CD1c-positive myeloid dendritic cell (primary cell): ENCODE results near the gene DCST2.
A peak's percentile ranks its signal among the peaks of the same experiment; 100 is the strongest.

Source experiments
- DNase-seq: peaks from one replicate; pipeline ENCODE4 v3.0.0-alpha.2; 2016; ENCODE audit errors: extremely low spot score

DCST2 gene

DNA sequence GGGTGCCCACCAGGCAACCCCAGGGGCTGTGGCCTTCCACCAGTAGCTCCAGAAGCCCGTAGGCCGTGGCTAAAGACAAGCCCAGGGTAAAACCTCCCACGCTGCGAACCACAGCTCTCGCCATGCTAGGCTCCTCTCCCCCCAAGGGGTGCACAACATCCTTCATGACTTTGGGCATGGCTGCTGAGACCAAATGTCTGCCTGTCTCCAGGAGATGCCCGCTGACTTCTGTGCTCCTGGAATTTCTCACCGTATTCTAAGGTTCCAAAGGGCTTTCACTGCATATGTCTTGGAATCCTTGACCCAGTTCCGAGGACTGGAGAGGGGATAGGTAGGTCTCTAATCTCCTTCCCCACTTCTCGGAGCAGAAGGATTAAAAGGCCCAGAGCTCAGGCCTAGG is at the start of gene DCST2, which contains the start of gene DCST1:
Gene DCST2 (minus strand): TSS at position 258 of the 400 bp plus-strand sequence. CDS start 80 bp downstream, at position 178.
Gene DCST1 (plus strand): TSS at position 301 of the 400 bp plus-strand sequence. CDS start 213 bp downstream, outside the sequence.
- no peak for DNase-seq

- DNase-seq = no peak
These were observed 49.5 kb upstream of the DCST2 start for GRCh38 chr1:155083052-155083541.

GRCh38 chr1:155082301-155083051 is 48.9 kb upstream of the DCST2 start:
- peak; percentile 10 for DNase-seq

DNA sequence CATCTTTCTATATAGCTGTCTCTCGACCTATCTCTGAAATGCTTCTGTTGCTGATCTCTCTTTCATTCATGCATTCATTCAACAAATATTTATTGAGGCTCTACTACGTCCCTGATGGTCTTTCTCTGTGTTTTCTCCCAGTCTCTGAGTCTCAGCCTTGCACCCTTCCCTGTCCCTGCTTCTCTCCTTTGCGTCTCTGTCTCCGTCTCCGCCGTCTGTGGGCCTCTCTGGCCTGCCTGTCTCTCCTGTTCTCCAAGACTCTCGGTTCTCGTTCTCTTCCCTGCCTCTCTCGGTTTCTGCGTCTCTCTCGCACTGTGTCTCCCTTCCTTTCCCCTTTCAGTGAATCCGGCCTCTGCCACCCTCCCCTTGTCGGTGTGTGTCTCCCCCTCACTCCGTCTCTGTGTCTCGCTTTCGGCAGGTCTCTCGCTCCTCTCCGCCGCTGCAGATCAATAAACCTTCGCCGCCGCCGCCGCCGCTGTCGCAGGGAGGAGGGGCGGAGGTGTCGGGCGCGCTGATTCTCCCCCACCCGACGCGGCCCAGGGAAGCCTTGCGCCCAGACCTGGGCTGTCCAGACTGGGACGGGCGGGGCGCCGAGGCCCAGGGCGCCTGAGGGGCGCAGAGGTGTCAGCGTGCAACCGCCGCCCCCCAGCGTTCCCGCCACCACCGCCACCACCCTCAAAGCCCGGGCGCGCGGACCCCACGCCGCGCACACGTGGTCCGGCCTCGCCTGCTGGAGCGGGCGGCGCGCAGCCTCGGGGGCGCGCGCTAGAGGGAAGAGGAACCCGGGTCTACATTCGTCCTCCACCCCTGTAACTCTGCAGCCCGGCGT is 48.1 kb upstream of the DCST2 start:
- DNase-seq = peak; percentile 46

DNA sequence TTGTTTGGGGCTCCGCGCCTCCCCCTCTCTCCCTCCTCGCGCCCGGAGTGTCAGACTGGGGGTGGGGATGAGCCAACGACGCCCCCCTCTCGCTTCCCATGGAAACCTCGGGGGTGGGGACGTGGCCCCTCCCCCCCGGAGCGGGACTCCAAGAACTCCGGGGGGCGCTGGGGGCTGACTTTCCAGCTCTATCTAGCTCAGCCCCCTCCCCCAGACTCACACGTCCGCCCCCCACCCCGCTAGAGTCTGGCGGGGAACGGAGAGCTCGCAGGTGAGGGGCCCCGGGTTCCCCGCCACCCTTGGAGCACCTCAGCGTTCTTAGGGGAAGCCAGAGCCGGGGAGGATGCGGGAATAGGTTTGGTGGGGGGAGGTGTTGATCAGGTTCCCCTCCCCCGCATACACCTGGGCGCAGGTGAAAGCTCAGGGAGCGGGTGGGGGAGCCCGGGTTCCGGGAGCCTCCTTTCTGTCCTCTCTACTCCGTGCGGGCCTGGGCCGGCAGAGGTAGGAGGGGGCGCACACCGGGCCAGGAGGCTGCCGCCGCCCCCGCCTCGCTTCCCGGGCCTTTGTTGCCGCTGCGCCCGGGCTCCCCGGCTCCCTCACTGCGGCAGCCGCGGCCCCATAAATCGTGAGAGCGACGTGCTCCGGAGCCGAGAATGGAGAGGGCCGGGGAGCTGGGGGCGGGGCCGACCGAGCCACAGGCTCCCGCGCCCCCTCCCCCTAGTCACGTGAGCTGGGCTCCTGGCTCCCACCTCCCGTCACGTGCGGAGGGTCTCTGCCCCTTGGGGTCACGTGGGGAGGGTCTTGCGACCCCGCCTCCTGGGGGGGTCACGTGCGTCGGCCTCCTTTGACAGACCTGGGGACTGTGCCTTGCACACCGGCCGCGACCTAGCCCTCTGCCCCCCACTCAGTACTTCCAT is 47.0 kb upstream of the DCST2 start:
- DNase-seq = peak; percentile 15

DNA sequence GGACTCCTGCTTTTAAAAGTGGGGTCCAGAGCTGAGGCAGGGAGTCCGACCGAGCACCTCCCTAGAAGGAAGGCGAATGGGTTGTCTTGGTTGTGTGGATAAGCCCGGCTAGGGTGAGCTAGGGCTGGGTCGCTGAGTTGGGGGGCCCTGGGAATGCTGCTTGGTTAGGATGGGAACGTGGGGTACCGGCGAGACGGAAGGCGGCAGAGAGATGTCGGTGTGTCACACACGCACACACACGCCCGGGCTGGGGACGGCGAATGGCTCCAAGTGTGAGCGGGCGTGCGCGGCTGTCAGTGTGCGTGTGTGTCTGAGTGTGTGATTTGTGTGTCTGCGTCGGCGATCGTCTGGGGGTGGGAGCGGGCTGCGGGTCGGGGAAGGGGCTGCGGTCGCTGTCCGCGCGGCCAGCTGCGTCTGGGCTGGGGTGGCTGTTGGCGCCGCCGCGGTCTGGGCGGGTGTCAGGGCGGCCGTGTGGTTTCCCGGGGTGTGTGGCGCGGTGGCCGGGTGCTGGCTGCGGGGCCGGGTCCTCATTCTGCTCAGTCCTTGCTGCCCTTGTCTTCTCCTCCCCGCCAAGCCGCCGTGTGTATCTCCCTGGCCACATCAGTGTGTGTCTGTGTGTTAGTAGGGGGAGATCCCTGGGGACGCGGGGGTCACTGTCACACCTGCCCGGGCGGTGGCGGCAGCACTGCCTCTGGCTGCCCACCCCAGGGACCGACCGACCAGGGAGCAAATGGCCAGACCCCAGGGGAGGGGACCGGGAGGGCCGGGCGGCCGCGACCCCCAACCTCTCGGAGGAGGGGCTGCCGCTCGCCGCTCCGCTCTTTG is 46.1 kb upstream of the DCST2 start:
- DNase-seq = peak; percentile 23

DNA sequence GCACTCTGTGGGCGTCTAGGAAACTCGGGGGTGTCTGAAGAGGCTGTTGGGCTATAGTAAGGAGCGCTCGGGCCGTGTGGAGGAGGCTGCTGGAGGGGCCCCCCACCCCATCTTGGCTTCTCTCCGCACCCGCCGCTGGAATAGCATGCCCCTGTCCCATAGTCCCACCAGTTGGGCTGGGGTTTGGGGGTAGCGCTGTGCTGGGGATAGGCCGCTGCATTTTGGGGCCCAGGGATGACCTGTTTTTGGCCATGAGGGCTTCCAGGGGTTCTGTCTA is 45.6 kb upstream of the DCST2 start:
- no peak for DNase-seq

DNA sequence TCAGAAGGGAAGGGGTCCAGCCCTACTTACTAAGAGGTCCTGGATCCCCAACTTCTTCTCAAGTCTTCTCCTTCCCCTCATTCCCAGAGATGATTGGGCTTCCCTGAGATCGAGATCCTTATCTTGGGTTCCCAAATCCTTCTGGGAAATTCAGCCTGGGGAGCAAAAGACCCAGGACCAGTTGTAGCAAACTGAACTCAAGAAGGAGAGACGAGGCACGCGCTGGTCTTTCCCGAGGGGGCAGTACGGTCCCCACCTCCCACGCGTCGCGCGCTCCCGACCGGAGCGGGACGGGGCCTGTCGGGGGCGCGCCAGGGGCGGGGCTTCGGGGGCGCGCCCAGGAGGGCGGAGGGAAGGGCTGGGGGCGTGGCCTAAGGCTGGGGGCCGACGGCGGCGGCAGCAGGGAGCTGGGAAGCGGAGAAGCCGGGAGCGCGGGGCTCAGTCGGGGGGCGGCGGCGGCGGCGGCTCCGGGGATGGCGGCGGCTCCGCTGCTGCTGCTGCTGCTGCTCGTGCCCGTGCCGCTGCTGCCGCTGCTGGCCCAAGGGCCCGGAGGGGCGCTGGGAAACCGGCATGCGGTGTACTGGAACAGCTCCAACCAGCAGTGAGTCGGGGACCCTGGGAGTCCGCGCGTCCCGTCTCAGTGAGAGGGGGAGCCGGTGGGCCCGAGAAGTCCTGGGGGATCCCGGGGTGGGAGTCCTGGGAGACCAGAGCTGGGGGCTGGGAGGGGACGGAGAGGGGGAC is 45.1 kb upstream of the DCST2 start, which contains the start of gene EFNA3:
Gene EFNA3 (plus strand): TSS at position 369 of the 741 bp plus-strand sequence. CDS start 105 bp downstream, at position 474.
- peak; percentile 80 for DNase-seq

DNA sequence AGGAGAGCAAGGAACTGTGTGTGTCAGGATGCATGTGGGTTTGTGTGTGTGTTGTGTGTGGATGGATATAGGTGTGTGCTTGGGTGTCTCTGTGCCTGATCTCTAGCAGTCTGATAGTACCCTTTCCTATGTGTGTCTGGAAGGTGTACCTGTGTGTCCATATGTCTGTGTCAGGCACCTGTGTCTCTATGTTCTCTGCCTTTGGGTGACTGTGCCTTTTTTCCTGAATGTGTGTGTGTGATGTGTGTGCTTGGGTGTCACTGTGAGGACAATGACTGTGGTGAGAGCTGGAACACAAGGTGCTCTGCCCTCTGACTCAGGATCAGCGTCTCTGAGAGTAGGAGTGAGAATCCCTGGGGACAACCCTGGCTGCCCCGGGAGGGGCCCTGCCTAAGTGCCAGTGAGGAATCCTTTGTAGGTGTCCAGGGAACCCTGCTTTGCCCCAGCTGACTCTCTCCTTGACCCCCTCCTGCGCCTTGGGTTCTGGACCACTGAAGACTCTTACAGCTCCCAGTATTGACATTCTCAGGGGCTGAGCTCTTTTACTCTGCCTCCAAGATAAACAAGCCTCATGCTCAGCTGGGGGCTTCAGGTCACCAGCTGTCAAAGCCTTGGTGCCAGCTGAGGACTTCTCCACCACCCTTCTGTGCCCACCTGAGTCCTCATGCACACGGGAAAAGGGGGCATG is 44.3 kb upstream of the DCST2 start:
- DNase-seq = no peak

- DNase-seq = no peak
These were observed 43.8 kb upstream of the DCST2 start for GRCh38 chr1:155077346-155077745.

- DNase-seq = no peak
These were observed 42.8 kb upstream of the DCST2 start for GRCh38 chr1:155076371-155076770.

DNA sequence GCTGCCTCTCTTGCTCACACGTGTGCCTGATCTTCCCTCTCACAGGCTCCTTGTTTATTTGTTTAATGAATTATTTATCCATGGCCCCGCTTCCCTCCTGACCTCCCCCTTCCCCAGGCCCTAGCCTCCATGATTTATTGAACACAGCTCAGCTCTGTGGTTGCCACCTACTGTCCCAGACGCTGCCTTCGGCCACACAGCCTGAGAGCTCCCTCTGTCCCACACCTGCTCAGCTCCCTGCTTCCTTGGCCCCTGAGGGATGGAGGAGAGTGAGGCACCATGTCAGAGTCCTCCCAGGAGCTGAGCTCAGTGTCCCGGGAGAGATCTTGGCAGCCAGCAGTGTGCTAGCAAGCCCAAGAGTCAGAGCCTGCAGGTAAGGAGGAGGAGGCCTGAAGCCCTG is 42.0 kb upstream of the DCST2 start:
- DNase-seq = no peak

GRCh38 chr1:155073377-155074242 is 40.0 kb upstream of the DCST2 start:
- no peak for DNase-seq

DNA sequence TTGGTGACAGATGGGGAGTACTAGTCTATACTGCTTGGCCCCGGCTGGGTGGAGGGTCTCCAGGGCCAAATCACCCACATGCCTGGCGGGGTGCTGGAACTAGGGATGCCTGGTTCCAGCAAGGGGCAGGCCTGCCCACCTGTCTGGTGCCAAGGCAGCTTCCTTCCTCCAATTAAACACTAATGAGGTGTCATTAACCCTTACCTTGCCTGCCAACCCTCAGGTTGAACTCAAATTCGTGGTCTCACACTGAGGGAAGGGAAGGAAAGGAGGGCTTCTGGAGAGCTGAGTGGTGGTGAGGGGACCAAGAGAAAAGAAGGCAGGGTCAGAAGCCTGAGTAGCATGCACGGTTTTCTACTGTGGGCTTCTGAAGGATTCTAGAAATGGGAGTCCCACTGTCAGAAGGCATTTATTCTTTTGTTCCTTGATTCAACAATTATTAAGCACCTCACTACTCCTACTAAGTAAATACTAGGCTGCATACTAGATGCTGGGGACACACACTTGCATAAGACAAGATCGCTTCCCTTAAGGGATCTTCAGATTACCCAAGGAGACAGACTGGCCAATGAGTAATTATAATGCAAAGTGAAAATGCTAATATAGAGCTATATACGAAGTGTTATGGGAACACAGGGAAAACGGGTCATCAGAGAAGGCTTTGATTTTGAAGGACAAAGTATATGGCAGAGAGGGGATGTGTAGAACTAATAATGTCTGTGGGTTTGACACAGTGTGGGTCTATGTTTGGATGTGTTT is 39.1 kb upstream of the DCST2 start:
- no peak for DNase-seq

DNA sequence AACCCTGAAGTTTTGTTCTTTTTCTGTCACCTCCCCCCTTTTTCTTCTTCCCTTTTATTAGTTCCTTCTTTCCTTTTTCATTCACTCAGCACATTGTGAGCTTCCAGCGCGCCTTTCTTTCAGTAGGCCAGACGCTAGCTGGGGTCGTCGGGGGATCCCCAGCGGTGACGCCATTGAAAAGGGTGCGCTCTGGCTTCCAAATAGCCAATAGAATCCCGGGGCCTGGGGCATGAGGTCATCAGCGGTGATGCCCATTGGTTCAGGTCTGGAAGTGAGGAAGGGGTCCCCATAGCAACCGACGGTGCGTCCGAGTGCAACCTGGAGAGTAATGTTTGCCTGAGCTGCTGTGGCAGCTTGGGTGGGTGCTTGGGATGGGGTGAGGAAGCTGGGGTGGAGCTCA is 38.1 kb upstream of the DCST2 start:
- peak; percentile 28 for DNase-seq

DNA sequence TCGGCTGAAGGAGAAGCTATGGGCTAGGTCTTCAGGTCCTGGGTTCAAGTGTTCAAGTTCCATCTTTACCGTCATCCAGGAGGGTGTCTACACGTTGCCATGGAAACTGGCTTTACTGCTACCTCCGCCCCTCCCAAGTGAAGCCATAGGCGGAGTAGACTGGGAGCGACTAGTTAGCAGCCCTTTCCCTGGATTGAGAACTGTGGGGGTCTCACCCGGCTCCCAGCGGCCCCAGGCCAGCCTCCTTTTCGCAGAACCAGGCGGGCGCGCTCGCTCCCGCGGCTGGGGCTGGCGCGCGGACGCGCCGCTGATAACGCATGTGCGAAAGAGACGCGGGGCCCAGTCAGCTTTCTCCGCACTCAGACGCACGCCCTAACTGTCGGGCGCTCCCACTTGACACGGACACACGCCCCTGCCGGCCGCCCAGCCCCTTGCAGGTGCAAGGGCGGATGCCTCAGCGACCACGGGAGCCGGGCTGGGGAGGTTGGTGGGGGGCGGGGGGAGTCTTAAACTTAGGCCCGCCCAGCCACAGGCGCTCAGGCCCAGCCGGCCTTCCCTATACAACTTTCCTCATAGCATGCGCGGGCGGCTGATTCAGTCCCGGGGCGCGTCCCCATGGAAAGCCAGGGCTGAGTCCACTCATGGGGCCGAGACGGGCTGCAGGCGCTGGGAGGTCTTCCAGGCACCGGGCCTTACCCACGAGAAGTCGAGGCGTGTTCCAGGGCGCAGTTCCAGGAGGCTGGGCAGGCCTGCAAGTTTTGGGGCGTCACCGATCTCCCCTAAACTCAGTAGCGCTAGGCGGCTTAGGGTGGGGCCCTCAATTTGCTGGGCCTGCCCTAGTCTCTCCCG is 37.4 kb upstream of the DCST2 start:
- peak; percentile 79 for DNase-seq

DNA sequence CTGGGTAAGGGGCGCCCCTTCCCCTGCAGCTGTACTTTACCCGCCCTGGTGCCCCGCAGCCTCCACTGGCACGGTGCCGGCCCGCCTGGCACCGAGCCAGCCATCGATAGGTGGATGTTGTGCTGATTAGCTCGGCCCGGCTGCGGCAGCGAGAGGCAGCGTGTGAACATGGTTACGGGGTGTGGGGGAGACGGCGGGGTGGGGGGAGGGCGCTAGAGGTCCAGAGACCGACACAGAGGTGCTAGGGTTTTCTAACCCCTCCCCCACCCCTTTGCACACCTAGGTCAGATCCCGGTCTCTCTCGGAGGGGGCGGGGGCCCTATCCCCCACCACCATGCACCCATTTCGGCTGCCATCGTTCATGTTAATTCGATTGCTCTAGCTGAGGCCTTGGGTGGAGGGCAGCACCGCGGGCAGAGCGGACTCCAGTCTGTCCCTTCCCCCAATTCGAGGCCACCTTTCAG is 36.6 kb upstream of the DCST2 start:
- DNase-seq = no peak
